ENCODE results near the gene B4GALNT4.

DNA sequence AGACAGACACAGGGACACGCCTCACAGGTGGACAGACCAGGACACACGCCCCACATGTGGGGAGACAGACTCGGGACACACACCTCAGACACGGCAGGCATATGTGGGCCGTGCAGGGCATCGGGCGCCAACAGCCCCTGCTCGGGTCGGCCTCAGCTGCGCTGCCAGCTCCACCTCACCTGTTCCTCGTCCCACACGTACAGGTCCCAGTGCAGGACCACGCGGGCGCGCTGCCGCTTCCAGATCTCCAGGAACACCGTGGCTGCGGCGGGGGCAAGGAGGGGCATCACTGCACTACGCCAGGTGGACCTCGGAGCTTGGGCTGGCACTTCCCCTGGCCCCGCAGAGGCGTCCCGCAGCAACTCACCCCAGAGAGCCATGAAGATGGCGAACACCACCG, 60.1 kb downstream of the B4GALNT4 start:
- TF ChIP-seq, protein P1, sequence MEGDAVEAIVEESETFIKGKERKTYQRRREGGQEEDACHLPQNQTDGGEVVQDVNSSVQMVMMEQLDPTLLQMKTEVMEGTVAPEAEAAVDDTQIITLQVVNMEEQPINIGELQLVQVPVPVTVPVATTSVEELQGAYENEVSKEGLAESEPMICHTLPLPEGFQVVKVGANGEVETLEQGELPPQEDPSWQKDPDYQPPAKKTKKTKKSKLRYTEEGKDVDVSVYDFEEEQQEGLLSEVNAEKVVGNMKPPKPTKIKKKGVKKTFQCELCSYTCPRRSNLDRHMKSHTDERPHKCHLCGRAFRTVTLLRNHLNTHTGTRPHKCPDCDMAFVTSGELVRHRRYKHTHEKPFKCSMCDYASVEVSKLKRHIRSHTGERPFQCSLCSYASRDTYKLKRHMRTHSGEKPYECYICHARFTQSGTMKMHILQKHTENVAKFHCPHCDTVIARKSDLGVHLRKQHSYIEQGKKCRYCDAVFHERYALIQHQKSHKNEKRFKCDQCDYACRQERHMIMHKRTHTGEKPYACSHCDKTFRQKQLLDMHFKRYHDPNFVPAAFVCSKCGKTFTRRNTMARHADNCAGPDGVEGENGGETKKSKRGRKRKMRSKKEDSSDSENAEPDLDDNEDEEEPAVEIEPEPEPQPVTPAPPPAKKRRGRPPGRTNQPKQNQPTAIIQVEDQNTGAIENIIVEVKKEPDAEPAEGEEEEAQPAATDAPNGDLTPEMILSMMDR (IDR thresholded peaks at IDR 0.05), result no peak
- TF ChIP-seq POLR2A (IDR thresholded peaks at IDR 0.05; ENCODE audit: low read depth) (no peak), EP300 (IDR thresholded peaks at IDR 0.05) (no peak)

All from esophagus muscularis mucosa (tissue), 4 donors.